ENCODE data around the gene NR1D2.
"Not testable (repeated sequence)": the region's sequence is repeated elsewhere in the genome, so short reads cannot be mapped to it uniquely, and the experiment has no call there.

NR1D2 gene

GRCh38 chr3:24025805-24026204 is 80.7 kb downstream of the NR1D2 start:
- Mint-ChIP-seq H3K36me3 (ENCODE audit: low read depth) (no peaks in the 10 kb centered on the region), H3K27ac (no peak overlapping the region), H3K4me3 (no peak overlapping the region), H3K27me3 (peaks cover 5% of the 10 kb centered on the region), H3K4me1 (ENCODE audit: low read depth) (no peaks in the 10 kb centered on the region), H3K9me3 (no peaks in the 10 kb centered on the region)

GRCh38 chr3:24026665-24027064 is 81.6 kb downstream of the NR1D2 start:
- not testable (repeated sequence) for H3K9me3 Mint-ChIP-seq; H3K27ac Mint-ChIP-seq; H3K4me1 Mint-ChIP-seq (ENCODE audit: low read depth); H3K4me3 Mint-ChIP-seq; H3K27me3 Mint-ChIP-seq; H3K36me3 Mint-ChIP-seq (ENCODE audit: low read depth)

- Mint-ChIP-seq H3K4me1 (ENCODE audit: low read depth) (no peaks in the 10 kb centered on the region), H3K36me3 (ENCODE audit: low read depth) (no peaks in the 10 kb centered on the region), H3K9me3 (peaks cover under 1% of the 10 kb centered on the region), H3K4me3 (no peak overlapping the region), H3K27ac (no peak overlapping the region), H3K27me3 (peaks cover 5% of the 10 kb centered on the region)
These were observed 82.9 kb downstream of the NR1D2 start for GRCh38 chr3:24027946-24028345.

Data from stimulated activated naive CD8-positive, alpha-beta T cell treated with anti-CD3 and anti-CD28 coated beads, Interleukin-15, Interleukin-2, amounts not matched to agents 100 ng/mL and 50 ng/mL, for 24 hours (primary cell).